ENCODE data around the gene PLXNB3.

- TF ChIP-seq CTCF (conservative IDR thresholded peaks at IDR 0.05; ENCODE audit: low read depth in 2 of 2) (no peak), EZH2 (IDR thresholded peaks at IDR 0.05; ENCODE audit: low read depth, unreplicated experiment) (no peak), REST (IDR thresholded peaks at IDR 0.05; ENCODE audit: unreplicated experiment) (no peak), STAT1 (IDR thresholded peaks at IDR 0.05; ENCODE audit: unreplicated experiment) (no peak), POLR2AphosphoS5 (IDR thresholded peaks at IDR 0.05; ENCODE audit: low read depth) (no peak), EZH2phosphoT487 (IDR thresholded peaks at IDR 0.05; ENCODE audit: unreplicated experiment) (no peak), NANOG (IDR thresholded peaks at IDR 0.05; ENCODE audit: borderline replicate concordance) (no peak), ZNF331 (CRISPR knock-in tag; IDR thresholded peaks at IDR 0.05; ENCODE audit: low read depth) (no peak), JUNB (IDR thresholded peaks at IDR 0.05; ENCODE audit: unreplicated experiment) (no peak), CREB1 (CRISPR knock-in tag; IDR thresholded peaks at IDR 0.05; ENCODE audit: low read depth) (no peak), ETS1 (IDR thresholded peaks at IDR 0.05) (no peak), ZNF114 (CRISPR knock-in tag; IDR thresholded peaks at IDR 0.05) (no peak), ZNF462 (CRISPR knock-in tag; IDR thresholded peaks at IDR 0.05) (no peak)
Observed at GRCh38 chrX:153778181-153778580, 14.1 kb downstream of the PLXNB3 start.

Data from GM23338 (cell line).